GM11168 (cell line): ENCODE results near the gene MDK.

ENCODE experiments used
- in situ Hi-C: fragments of 300-500 bp; cut with MboI; formaldehyde crosslinking; loops from one replicate; pipeline ENCODE4 v1.12.0; 2022; ENCODE audit warnings: low sequenced_read_pairs; ENCODE audit not compliant: unreplicated experiment

MDK gene, protein sequence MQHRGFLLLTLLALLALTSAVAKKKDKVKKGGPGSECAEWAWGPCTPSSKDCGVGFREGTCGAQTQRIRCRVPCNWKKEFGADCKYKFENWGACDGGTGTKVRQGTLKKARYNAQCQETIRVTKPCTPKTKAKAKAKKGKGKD

GRCh38 chr11:46381048-46381818 lies at the start of gene MDK:
Gene MDK, plus strand, starts transcription at chr11:46381669. Its CDS starts 389 bp downstream, at chr11:46382058.
- in situ Hi-C loops = no loop called here

GRCh38 chr11:46332093-46332567 lies 49.3 kb upstream of the MDK start:
- in situ Hi-C loops = no loop called here

- in situ Hi-C loops = no loop called here
Measured at GRCh38 chr11:46332568-46333393, 48.7 kb upstream of the MDK start.

- in situ Hi-C loops = no loop called here
Measured at GRCh38 chr11:46333394-46333947, 48.0 kb upstream of the MDK start.

GRCh38 chr11:46334211-46334610 lies 47.3 kb upstream of the MDK start:
- in situ Hi-C loops = no loop called here

GRCh38 chr11:46335271-46335670 lies 46.2 kb upstream of the MDK start:
- in situ Hi-C loops = no loop called here

DNA sequence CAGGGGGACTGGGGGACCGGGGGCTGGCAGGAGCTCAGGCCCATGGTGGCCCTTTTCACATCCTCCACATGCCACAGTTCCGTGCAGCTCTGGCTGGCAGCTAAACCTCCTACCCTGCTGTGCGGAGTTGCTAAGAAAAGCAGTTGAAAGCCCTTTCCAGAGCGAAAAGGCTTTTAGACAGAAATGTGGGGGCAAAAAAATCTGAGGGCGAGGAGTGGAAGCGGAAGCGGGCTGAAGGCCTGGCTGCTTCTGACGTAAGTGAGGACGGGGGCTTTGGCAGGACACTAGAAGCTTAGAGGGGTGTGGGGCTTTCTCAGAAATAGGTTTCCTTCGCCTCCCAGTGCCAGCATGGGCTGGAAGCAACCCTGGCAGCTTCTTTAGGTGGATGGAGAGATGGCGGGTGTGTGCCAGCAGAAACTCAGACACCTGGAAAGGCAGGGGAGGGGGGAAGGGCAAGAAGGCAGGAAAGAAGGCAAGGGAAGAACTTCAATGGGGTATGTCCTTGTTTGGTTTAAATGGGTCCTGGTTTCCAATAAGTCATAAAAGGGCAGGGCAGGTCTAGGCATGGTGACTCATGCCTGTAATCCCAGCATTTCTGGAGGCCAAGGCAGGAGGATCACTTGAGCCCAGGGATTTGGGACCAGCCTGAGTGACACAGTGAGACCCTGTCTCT lies 45.4 kb upstream of the MDK start:
- in situ Hi-C loops = no loop called here

DNA sequence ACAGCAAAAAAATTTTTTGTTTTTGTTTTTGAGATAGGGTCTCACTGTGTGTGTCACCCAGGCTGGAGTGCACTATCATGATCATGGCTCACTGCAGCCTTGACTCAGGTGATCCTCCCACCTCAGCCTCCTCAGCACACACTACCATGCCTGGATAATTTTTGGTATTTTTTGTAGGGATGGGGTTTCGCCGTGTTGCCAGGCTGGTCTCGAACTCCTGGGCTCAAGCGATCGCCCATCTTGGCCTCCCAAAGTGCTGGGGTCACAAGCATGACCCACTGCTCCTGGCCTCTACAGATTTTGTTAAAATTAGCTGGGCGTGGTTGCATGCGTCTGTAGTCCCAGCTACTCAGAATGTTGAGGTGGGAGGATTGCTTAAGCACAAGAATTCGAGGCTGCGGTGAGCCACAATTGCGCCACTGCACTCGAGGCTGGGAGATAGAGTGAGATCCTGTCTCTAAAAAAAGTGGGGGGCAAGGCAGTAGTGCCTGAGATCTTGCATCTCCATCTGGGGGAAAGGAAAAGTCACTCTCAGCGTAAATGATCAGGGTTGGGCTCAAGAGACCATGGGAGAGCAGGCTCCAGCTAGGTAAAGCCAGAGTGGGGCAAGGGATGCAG lies 44.8 kb upstream of the MDK start:
- in situ Hi-C loops = no loop called here

DNA sequence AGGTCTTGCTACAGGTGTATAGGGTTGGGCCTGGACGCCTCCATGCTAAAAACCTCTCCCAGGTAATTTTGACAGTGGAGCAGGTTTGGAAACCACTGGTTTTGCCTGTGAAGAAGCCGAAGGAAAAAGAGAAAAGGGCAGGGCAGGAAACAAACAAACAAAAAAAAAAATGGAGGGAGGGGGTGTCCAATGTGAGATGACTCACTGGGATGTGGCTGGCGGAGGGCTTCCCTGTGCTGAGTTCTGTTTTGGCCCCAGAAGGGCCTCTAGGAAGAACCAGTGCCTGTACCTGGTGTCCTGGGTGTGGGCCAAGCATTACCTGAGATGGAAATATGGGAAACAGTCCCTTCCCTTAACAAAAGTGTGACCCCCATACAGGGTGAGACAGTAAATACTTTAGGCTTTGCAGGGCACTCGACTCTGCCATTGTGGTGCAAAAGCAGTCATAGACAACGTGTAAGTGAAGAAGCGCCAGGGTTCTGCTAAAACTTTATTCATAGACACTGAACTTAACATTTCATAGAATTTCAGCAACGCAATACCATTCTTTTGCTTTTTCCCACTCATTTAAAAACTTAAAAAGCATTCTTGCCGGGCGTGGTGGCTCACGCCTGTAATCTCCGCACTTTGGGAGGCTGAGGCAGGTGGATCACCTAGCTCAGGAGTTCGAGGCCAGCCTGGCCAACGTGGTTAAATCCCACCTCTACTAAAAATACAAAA lies 43.7 kb upstream of the MDK start:
- in situ Hi-C loops = no loop called here

DNA sequence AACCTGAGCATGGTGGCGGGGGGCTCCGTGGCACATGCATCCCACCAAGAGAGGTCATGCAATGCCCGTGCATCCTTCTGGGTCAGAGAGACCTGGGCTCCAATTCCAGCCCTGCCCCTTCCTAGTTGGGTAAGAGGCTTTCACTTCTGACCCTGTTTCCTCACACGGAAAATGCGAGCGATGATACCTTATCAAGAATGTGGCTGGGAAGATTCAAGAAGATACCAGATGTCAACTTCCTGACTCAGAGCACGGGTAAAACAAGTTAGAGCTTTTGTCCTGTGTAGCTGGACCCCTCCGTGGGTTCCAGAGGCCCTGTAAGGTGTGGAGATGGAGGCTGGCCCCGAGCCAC lies 42.9 kb upstream of the MDK start:
- in situ Hi-C loops = no loop called here

GRCh38 chr11:46338988-46339666 lies 42.3 kb upstream of the MDK start:
- in situ Hi-C loops = no loop called here

GRCh38 chr11:46339816-46340215 lies 41.7 kb upstream of the MDK start:
- in situ Hi-C loops = no loop called here

DNA sequence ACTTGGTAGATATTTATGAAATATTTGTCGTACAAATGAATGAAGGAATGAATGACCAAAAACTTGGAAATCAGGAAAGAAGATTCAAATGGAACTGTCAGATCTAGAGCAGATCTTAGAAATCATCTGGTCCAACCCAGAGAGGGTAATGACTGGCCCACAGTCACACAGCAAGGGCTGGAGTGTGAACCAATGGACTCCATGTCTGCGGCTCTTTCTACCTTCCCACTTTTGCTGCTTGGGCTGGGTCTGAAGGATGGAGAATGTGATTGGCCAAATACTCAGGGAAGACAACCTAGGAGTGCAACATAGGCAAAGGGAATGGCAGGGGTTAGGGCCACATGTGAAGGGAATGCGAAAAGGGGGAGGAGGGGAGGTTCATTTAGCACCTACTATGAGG lies 40.0 kb upstream of the MDK start:
- in situ Hi-C loops = no loop called here

DNA sequence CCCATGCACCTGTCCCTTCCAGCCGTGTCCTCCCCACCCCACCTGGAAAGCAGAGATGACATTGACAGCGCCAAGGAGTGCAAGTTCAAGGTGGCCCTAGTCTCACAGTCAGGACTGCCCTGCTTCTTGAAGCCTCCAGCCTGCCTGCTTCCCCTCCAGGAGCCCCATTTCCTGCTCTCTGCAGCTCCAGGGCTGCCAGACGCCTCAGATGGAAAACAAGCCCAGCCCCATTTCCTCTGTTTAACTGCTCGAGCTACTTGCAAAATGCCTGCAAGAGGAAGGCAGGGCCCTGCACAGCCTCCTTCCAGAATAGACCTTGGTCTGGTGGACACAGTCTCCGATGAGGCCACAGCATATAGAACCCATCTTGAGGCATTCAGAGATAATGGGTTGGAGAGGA lies 39.2 kb upstream of the MDK start:
- in situ Hi-C loops = no loop called here

DNA sequence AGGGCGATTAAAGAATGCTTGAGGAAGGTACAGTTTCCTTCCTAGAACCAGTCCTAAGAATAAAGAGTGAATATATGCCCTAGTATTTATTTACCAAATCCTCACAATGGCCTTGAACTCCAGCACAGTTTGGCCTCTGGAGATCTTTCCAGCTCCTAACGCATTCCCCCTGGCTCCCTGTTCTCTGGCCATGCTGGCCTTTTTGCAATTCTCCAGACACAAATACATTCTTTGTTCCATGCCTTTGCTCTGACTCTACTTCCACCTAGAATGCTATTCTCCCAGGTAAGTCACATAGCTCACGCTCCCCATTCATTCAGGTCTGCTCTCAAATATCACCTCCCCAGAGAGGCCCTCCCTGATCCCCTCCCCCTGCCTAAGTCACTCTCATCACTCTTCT lies 37.9 kb upstream of the MDK start:
- in situ Hi-C loops = no loop called here

DNA sequence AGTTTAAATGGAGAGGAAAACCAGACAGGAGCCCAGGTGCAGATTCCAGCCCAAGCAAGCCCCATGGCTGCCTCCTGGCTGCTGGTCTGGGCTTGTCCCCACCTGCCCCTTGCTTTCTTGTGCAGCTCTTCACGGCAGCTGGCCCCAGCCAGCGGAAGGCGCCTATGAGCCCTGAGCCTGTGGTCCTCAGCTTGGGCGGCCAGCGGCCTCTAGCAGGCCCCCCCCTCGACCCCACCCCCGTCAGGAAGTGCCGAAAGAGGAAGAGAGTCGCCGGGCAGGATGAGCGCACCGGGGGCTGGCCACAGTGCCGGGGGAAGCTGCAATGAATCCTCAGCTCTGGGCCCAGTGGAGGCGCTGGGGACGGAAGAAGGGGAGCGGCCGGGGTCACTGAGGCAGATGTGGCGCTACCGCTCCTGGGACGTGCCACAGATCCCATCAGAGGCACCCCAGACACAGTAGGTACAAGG lies 36.3 kb upstream of the MDK start:
- in situ Hi-C loops = no loop called here

DNA sequence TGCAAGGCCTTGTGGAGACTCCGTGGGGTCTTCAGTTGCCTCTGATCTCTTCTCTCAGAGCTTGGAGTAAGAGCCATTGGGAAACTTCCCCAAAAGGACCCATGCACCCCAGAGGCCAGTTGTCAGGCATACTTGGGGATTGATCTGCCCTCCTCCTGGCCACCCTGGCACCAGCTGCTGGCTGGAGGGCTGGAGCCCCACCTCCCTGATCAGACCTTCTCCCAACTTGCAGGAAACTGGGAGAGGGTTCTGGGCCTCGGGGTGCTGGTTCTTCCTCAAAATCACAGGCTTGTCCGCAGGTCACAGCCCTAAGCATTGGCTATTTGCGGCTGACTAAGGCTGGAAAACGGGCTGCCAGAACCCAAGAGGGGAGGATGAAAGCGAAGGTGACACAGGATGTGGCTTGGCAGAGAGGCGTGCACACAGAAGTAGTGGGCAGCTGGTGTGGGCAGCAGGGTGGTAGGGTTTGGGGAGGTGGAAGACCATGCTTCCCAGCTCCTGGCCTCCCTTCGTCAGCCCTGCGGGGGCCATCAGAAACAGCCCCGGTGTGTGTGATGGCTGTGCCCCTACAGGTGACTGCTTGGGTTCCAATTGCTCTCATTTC lies 35.5 kb upstream of the MDK start:
- in situ Hi-C loops = no loop called here

DNA sequence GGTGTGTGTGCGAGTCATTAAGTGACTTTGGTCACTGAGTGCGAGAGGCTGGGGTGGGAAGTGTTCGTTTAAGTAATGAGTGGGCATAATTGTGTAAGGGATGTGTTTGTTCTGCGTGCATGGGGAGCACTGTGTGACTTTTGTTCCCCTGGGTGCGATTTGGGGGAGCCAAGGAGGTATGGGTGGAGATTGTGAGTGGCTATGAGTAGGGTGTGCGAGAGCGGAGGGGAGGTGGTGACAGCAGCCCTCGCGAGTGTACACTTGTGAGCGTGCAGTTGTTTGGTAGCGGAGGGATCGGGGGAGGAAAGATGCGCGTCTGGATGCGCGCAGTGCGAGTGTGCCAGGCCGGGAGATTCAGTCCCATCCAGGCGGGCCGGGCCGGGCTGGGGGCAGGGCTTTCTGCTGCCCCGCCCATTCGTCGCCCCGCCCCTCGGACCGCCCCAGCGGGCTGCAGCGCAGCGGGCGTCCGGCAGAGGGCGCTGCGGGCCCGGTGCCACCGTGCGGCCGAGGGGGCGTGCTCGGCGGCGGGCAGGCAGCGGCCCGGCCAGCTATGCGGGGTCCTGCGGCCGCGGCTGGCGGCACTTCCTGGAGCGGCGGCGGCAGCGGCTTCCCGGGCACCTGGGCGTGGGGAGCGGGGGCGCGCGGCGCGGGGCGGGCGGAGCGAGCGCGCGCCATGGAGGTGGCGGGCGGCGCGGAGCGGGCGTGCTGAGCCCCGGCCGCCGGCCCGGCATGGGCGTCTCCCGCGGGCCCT lies 34.4 kb upstream of the MDK start, which contains the start of gene DGKZ:
Gene DGKZ (plus strand): TSS at position 578 of the 751 bp plus-strand sequence. CDS start 197 bp downstream, outside the sequence.
- in situ Hi-C loops = no loop called here
